GM18861 (cell line): ENCODE measurements around the gene TUBB8.
"Not testable (repeated sequence)": the region's sequence is repeated elsewhere in the genome, so short reads cannot be mapped to it uniquely, and the experiment has no call there.

Experiments
- ATAC-seq: cut with Tn5 transposase; IDR thresholded peaks from one replicate; pipeline ENCODE4 v1.9.1; 2021; ENCODE audit not compliant: unreplicated experiment

The TUBB8 gene

GRCh38 chr10:49926-50325 lies 830 bp upstream of the TUBB8 start:
- ATAC-seq = not testable (repeated sequence)

GRCh38 chr10:47864-48263 lies 1.2 kb downstream of the TUBB8 start:
- ATAC-seq = not testable (repeated sequence)

- ATAC-seq = not testable (repeated sequence)
These were observed 35.8 kb downstream of the TUBB8 start for GRCh38 chr10:13315-13635.

GRCh38 chr10:12444-13314 lies 36.4 kb downstream of the TUBB8 start:
- not testable (repeated sequence) for ATAC-seq

- not testable (repeated sequence) for ATAC-seq
These were observed 37.8 kb downstream of the TUBB8 start for GRCh38 chr10:11260-11659.

GRCh38 chr10:10261-10971 lies 38.7 kb downstream of the TUBB8 start:
- not testable (repeated sequence) for ATAC-seq
